ENCODE results near the gene VGLL1.

Gene VGLL1

DNA sequence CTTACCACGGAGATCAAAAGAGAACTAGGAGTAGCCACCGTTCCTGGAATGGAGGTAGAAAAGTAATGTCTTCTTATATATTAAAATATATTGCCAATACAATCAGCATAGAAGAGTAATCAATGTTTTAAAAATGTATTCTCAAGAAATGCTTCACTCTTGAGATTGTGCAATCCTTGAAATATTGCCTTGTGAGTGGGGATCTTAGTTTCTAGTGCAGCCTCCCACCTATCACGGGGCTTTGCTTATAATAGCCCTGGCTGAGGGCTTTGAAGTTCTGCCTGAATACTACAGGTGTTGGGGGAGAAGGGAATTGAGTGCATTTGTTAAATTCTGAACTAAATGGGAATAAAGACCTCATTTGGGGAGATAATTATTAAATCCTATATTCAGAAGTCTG, 55.5 kb downstream of the VGLL1 start:
- Histone ChIP-seq H3K4me3 (ENCODE audit: low read depth, low read length) (no peak overlapping the region), H3K4me1 (ENCODE audit: control insufficient read depth, insufficient read depth, low read length, unreplicated experiment) (no peaks in the 10 kb centered on the region), H3K27me3 (ENCODE audit: insufficient read depth, low read length) (no peaks in the 10 kb centered on the region), H3K79me2 (ENCODE audit: control insufficient read depth, insufficient read depth, low read length, unreplicated experiment) (no peaks in the 10 kb centered on the region), H2AFZ (ENCODE audit: low read length, unreplicated experiment) (no peak overlapping the region), H3K27ac (ENCODE audit: low read depth, low read length) (no peak overlapping the region), H3K36me3 (ENCODE audit: insufficient read depth, low read length) (no peaks in the 10 kb centered on the region)

DNA sequence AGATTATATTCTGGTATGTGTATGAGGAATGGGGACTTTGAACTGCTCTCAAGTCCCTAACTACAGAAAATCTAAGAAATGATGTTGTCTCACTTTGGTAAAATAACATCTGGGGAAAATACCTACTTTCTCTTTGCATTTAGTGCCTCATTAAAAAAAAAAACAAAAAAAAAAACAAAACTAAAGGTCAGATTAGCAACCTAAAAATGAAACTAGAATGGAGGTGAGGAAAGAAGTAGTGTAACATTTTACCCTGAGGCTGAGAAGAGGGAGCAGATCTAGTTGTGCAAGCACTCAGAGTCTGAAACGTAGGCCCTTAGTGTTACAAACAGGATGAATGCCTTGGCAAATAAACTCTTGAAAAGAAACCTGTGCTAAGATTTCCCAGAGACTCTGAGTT, 56.0 kb downstream of the VGLL1 start:
- Histone ChIP-seq H3K79me2 (ENCODE audit: control insufficient read depth, insufficient read depth, low read length, unreplicated experiment) (no peaks in the 10 kb centered on the region), H3K36me3 (ENCODE audit: insufficient read depth, low read length) (no peaks in the 10 kb centered on the region), H3K4me1 (ENCODE audit: control insufficient read depth, insufficient read depth, low read length, unreplicated experiment) (no peaks in the 10 kb centered on the region), H3K27ac (ENCODE audit: low read depth, low read length) (no peak overlapping the region), H3K4me3 (ENCODE audit: low read depth, low read length) (no peak overlapping the region), H2AFZ (ENCODE audit: low read length, unreplicated experiment) (no peak overlapping the region), H3K27me3 (ENCODE audit: insufficient read depth, low read length) (no peaks in the 10 kb centered on the region)

DNA sequence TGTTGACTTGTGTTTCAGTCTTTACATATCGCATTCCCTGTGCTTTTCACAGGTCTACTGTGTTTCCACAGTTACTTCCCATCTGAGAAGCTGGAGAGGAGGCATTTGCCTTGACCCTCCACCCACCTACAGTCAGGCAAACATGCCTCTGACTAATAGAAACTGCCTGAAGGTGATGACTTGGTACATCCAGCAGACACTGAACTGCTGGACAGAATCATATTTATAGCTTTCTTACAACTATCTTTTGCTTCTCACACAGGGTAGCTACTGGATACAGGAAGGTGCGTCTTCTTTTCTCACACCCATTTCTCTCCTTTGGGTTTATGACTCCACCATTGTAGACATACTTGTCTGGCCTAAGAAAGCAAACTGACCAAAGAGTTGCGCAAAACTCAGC, 58.0 kb downstream of the VGLL1 start:
- Histone ChIP-seq H2AFZ (ENCODE audit: low read length, unreplicated experiment) (no peak overlapping the region), H3K27ac (ENCODE audit: low read depth, low read length) (no peak overlapping the region), H3K79me2 (ENCODE audit: control insufficient read depth, insufficient read depth, low read length, unreplicated experiment) (no peaks in the 10 kb centered on the region), H3K4me1 (ENCODE audit: control insufficient read depth, insufficient read depth, low read length, unreplicated experiment) (no peaks in the 10 kb centered on the region), H3K36me3 (ENCODE audit: insufficient read depth, low read length) (no peaks in the 10 kb centered on the region), H3K4me3 (ENCODE audit: low read depth, low read length) (no peak overlapping the region), H3K27me3 (ENCODE audit: insufficient read depth, low read length) (no peaks in the 10 kb centered on the region)

DNA sequence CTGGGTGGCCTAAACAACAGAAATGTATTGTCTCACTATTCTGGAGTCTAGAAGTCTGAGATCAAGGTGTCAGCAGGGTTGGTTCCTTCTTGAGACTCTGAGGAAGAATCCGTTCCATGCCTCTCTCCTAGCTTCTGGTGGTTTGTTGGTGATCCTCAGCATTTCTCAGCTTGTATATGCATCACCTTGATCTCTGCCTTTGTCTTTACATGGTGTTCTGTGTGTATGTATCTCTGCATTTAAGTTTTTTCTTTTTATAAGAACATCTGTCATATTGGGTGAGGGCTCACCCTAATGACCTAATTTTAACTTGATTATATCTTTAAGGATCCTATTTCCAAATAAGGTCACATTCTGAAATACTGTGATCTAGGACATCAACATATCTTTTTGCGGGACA, 65.3 kb downstream of the VGLL1 start:
- no peak overlapping the region for H2AFZ ChIP-seq (ENCODE audit: low read length, unreplicated experiment)
- H3K27ac ChIP-seq (ENCODE audit: low read depth, low read length) = no peak overlapping the region
- no peaks in the 10 kb centered on the region for H3K27me3 ChIP-seq (ENCODE audit: insufficient read depth, low read length)
- no peaks in the 10 kb centered on the region for H3K4me1 ChIP-seq (ENCODE audit: control insufficient read depth, insufficient read depth, low read length, unreplicated experiment)
- no peaks in the 10 kb centered on the region for H3K36me3 ChIP-seq (ENCODE audit: insufficient read depth, low read length)
- no peaks in the 10 kb centered on the region for H3K79me2 ChIP-seq (ENCODE audit: control insufficient read depth, insufficient read depth, low read length, unreplicated experiment)
- H3K4me3 ChIP-seq (ENCODE audit: low read depth, low read length) = no peak overlapping the region

DNA sequence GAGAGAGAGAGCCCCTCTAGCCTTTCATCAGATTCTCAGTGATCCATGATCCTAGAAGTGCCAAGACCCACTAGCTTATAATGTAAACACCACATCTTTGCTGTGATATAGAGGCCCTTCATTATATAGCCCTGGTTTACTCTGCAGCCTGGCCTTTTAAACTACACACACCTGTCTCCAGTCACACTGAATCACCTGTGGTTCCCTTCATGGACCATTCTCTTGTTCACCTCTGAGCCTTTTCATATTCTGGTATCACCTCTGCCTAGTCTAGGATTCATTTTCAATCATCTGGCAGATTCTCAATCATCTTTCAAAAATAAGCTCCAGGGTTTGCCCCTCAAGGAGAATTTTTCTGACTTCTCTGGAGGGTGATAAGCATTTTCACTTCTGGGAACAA, 65.9 kb downstream of the VGLL1 start:
- Histone ChIP-seq H3K79me2 (ENCODE audit: control insufficient read depth, insufficient read depth, low read length, unreplicated experiment) (no peaks in the 10 kb centered on the region), H3K36me3 (ENCODE audit: insufficient read depth, low read length) (no peaks in the 10 kb centered on the region), H3K4me1 (ENCODE audit: control insufficient read depth, insufficient read depth, low read length, unreplicated experiment) (no peaks in the 10 kb centered on the region), H3K27me3 (ENCODE audit: insufficient read depth, low read length) (no peaks in the 10 kb centered on the region), H3K4me3 (ENCODE audit: low read depth, low read length) (no peak overlapping the region), H2AFZ (ENCODE audit: low read length, unreplicated experiment) (no peak overlapping the region), H3K27ac (ENCODE audit: low read depth, low read length) (no peak overlapping the region)

DNA sequence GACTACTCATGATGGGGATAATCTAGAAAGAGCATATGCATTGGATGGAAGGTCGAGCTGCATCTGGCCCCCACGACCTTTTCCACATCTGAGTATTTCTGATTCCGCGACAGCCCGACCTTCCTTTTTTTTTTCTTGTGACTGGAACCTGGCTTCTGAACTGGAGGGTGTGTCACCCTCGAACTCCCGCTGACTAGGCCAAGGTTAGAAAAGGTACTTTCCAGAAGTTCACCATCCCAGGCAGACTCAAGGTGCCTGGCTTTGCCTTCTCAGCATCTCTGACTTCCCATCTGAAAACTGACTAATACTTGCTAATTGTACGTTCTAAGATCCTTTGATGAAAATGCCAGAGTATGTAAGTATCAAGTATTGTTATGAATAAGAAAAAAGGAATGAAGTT, 66.6 kb downstream of the VGLL1 start:
- no peaks in the 10 kb centered on the region for H3K27me3 ChIP-seq (ENCODE audit: insufficient read depth, low read length)
- H3K79me2 ChIP-seq (ENCODE audit: control insufficient read depth, insufficient read depth, low read length, unreplicated experiment) = no peaks in the 10 kb centered on the region
- no peak overlapping the region for H3K4me3 ChIP-seq (ENCODE audit: low read depth, low read length)
- no peaks in the 10 kb centered on the region for H3K36me3 ChIP-seq (ENCODE audit: insufficient read depth, low read length)
- H2AFZ ChIP-seq (ENCODE audit: low read length, unreplicated experiment) = no peak overlapping the region
- H3K4me1 ChIP-seq (ENCODE audit: control insufficient read depth, insufficient read depth, low read length, unreplicated experiment) = no peaks in the 10 kb centered on the region
- H3K27ac ChIP-seq (ENCODE audit: low read depth, low read length) = no peak overlapping the region

DNA sequence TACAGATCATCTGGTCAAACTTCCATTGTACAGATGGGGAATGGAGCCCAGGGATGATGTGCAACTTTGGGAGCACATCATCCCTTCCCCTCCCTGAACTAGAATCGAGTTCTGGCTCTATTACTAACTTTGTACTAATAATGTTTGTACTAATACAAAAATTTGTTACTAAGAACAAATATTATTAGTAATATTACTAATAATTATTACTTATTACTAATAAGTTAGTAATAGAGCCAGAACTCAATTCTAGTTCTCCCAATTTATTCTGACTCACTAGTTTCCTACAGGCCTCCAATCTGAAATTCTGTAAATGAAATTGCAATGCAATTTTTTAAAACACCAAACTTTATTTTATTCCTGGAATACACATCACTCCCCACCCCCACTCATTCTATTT, 68.0 kb downstream of the VGLL1 start:
- no peaks in the 10 kb centered on the region for H3K4me1 ChIP-seq (ENCODE audit: control insufficient read depth, insufficient read depth, low read length, unreplicated experiment)
- H3K79me2 ChIP-seq (ENCODE audit: control insufficient read depth, insufficient read depth, low read length, unreplicated experiment) = no peaks in the 10 kb centered on the region
- H3K27ac ChIP-seq (ENCODE audit: low read depth, low read length) = no peak overlapping the region
- H3K27me3 ChIP-seq (ENCODE audit: insufficient read depth, low read length) = no peaks in the 10 kb centered on the region
- H3K4me3 ChIP-seq (ENCODE audit: low read depth, low read length) = no peak overlapping the region
- H2AFZ ChIP-seq (ENCODE audit: low read length, unreplicated experiment) = no peak overlapping the region
- H3K36me3 ChIP-seq (ENCODE audit: insufficient read depth, low read length) = no peaks in the 10 kb centered on the region
